Measurements from ENCODE around the gene MYRIP.

DNA sequence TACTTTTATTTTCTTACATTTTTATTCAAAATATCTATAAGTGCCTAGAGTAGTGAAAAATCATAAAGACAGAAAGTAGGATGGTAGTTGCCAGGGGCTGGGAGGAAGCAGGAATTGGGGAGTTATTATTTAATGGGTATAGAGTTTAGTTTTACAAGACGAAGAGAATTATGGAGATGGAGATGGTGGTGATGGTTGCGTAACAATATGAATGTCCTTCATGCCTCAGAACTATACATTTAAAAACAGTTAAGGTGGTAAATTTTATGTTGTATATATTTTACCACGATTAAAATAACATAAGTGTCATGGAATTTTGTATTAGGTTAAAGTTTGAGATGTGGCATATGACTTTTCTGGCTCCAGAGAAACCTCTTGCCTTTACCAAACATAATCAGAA is 171.4 kb downstream of the MYRIP start:
- TF ChIP-seq, protein P1, sequence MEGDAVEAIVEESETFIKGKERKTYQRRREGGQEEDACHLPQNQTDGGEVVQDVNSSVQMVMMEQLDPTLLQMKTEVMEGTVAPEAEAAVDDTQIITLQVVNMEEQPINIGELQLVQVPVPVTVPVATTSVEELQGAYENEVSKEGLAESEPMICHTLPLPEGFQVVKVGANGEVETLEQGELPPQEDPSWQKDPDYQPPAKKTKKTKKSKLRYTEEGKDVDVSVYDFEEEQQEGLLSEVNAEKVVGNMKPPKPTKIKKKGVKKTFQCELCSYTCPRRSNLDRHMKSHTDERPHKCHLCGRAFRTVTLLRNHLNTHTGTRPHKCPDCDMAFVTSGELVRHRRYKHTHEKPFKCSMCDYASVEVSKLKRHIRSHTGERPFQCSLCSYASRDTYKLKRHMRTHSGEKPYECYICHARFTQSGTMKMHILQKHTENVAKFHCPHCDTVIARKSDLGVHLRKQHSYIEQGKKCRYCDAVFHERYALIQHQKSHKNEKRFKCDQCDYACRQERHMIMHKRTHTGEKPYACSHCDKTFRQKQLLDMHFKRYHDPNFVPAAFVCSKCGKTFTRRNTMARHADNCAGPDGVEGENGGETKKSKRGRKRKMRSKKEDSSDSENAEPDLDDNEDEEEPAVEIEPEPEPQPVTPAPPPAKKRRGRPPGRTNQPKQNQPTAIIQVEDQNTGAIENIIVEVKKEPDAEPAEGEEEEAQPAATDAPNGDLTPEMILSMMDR (conservative IDR thresholded peaks at IDR 0.05 in 1 of 2, IDR thresholded peaks at IDR 0.05 in 1 of 2; ENCODE audit: extremely low read depth in 1 of 2, insufficient read depth in 1 of 2, low read depth in 1 of 2, low read length in 2 of 2): no peak
- no peak for TF ChIP-seq EZH2 (IDR thresholded peaks at IDR 0.05; ENCODE audit: borderline replicate concordance, low read length)
